GM15510 (cell line): ENCODE results near the gene CNTNAP2.

ENCODE experiments used
- POLR2A ChIP-seq: IDR thresholded peaks from 3 replicates; pipeline ENCODE4 v1.6.1; 2011; ENCODE audit warnings: borderline replicate concordance; ENCODE audit not compliant: insufficient read length; ENCODE audit errors: extremely low read depth

CNTNAP2 gene

DNA sequence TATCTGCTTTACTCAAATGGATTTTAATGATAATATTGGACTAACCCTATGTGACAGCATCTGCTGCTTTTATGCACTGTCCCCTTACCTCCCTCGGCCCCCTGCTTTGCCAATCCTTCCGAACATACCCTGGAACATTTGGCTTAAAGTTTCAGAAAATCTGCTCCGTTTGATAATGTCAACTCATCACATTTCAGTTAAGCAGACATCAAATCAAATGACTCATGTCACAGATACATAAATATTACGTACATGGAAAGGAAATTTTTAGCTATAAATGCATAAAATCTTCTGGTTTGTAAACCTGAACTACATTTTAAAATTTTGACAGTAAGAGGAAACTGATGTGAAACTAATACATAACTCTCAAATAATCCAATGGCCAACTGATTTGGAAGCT, 98.2 kb downstream of the CNTNAP2 start:
- TF ChIP-seq POLR2A, result no peak

DNA sequence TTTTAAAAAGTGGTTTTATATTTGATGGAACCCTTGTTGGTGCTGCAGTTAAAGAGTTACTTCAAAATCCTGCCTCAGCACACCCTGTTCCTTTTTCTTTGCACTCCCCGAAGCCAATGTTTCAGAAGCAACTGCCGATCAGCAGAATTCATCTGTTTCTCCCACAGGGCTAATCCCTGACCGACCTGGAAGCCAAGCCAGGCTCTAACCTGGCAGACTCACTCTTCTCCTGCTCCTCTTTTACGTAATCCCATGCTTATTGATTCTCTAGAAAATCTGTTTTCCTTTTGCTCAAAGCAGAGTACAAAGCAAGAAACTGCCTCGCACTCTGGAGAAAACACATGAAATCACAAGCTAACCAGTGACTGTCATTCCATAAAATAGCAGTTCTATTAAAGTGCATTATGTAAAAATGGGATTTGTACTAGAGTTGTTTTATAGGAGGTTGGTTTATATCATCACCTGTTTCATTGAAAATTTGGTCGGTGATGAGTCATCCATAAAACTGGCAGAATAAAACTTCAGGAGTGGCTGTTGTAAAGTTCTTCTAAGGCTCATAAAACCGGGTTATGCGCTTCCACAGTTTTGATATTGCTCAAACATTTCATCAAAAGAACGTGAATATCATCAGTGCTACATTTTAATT, 99.9 kb downstream of the CNTNAP2 start:
- TF ChIP-seq POLR2A, result no peak

DNA sequence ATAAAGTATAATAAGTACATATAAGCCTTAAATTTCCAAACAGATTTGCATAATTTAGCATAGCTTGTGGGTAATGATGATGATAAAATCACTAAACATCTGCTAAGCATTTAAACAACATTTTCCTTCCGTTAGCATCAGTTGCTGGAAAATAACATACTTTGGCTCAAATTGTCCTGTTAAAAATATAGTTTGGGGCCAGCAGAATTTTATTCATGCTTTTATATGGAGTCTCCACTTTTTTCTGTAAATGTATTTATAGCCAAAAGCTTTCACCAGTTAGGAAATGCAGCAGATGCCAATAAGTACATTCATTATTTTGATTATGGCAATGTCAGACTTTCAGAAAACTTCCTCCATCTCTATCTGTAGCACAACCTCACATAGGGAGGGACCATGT, 107.2 kb downstream of the CNTNAP2 start:
- no peak for TF ChIP-seq POLR2A

DNA sequence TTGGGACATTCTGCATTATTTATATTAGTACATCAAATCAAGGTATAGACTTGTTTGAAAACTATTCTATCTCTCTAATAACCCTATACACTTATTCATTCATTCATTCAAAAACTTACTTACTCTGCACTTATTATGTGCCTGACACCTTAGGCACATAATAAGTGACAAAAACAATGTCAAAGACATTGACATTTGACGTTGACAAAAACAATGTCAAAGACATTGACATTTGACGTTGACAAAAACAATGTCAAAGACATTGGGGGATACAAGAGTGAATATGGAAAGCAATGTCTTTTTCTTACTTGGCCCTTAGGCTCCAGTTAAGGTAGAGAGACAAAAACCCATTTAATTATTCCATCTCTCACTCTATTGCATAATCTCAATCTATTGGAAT, 116.0 kb downstream of the CNTNAP2 start:
- no peak for TF ChIP-seq POLR2A

DNA sequence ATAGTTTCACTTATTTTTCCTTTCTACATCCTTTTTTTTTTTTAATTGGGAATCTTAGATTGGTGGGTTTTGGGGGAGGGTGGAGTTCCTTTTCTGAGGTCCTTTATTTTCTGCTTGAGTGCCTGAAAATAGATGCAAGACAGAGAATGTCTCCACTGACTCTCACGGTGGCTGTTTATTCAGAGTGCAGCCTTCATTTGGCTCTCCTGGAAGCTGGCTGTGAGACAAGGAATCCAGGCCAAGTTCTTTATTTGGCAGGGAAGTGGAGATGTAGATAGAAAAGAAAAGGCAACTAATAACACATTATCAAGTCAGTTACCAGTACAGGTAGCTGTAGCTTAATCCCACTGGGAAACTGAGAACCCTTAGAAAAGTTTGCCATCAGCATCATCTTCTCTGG, 118.6 kb downstream of the CNTNAP2 start:
- no peak for TF ChIP-seq POLR2A

DNA sequence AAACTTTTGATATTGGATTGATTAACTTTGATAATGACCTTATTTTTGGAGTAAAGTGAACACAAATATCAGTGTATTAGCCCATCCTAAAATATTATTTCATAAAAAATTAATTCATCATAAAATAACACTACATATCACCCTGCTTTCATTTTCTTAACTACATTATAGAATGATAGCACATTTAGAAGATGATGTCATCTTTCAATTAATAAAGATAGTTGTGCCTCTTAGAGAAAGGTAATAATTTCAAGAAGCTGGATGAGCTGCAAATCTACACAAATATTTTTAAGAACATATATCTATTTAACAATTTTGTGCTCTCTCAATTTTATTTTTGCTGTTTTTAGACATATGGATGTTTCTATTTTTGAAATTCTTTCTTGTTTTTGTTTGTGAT, 126.1 kb downstream of the CNTNAP2 start:
- no peak for TF ChIP-seq POLR2A

DNA sequence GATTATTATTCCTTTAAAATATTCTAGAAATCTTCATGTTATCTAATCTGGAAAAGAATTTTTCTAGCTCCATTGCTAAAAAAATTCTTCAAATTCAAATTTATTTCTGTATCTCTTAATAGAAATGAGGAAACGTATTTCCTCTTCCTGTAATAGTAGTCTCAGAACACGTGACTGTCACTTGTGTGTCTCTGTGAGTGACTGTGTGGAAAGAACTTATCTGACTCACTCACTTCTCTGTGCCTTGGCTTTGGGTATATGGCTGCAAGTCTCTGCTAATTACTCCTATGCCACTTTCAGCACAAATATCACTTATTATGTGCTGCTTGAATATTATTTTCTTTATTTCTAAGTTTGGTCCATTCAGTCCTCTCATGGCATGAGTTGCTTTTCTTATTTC, 132.7 kb downstream of the CNTNAP2 start:
- no peak for TF ChIP-seq POLR2A

DNA sequence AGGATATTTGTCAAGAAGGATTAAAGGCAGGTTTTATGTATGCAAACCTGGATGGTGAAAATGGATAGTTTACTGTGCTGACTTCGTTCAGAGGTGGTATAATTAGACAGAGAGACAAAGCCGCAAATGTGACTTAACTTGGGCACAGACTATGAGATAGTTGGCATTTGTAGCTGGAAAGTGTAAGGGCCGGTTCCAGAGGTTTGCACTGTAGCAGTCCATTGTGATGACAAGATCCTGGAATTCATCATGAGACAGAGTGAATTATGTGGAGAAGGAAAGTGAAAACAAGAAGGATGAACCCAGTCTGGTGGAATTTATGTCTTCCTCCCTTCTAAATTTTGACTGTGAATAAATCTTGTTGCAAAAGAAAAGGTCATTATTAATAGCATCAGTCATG, 139.0 kb downstream of the CNTNAP2 start:
- no peak for TF ChIP-seq POLR2A

DNA sequence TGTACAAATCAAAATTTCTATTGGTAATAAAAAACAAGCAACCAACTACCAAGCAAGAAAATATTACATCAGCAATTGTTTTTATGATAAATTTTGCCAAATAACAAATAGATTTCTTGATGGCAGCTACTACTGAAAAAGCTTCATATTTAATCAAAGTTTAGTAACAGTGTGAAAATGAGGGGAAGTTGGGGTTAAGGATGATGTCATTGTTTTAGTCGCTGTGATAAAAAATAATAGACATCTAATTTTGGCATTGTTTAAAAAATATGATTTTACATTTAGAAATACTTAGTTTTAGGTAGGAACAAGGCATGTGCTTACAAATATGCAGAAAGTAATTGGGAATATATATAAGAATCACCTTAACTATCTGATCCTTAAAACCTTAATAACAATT, 145.9 kb downstream of the CNTNAP2 start:
- no peak for TF ChIP-seq POLR2A

DNA sequence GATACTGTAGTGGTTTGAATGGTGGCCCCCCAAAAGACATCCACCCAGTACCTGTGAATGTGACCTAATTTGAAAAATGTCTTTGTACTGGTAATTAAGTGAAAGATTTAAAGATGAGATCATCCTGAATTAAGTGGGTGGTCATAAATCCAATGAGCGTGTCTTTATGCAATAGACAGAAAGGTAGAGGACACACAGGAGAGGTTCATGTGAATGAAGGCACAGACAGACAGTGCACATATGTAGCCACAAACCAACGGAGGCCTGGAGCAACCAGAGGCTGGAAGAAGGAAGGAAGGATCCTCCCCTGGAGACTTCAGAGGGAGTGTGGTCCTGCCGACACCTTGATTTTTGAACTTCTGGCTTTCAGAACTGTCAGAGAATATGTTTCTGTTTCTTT, 160.3 kb downstream of the CNTNAP2 start:
- TF ChIP-seq POLR2A, result no peak

DNA sequence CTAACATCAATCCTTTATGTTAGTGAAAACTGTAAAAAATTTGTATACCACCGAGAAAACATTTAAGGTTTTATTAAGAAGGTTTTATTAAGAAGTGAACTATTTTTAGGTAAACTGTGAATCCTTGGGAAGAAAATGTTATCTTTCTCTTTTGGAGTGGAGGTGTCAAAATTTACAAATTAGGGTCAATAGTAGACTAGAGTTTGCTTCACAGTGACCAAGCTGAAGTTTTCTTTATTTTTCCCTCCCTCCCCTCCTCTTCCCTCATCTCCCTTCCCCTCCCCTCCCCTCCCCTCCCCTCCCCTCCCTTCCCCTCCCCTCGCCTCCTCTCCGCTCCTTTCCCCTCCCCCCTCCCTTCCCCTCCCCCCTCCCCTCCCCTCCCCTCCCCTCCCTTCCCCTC, 168.8 kb downstream of the CNTNAP2 start:
- TF ChIP-seq POLR2A, result no peak

DNA sequence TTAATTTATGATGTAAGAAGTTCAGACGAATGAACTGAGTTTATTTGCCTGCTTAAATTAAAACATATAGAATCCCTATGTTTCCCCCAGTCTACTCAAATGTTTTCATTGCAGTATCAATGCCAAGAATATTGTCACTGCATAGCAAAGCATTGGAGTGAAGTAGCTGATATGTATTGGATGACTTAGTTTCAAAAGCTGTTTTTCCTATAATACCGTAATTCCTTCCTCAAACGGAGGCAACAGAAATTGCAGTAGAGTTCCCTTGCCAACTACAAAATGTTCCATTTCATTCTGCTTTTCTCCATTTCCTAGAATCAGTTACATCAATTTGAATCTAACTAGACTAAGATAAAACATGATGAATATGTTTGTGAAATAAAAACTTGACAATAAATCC, 174.1 kb downstream of the CNTNAP2 start:
- no peak for TF ChIP-seq POLR2A

DNA sequence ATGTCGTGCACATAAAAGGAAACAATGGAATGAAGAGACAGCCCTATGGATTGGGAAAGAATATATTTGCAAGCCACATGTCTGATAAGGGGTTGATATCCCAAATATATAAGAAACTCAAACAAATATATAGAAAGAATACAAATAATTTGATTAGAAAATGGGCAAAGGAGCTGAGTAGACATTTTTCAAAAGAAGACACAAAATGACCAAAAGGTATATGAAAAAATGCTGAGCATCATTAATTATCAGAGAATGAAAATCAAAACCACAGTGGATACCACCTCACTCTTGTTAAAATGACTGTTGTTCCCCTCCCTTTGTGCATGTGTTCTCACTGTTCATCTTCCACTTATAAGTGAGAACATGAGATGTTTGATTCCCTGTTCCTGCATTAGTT, 175.3 kb downstream of the CNTNAP2 start:
- no peak for TF ChIP-seq POLR2A

DNA sequence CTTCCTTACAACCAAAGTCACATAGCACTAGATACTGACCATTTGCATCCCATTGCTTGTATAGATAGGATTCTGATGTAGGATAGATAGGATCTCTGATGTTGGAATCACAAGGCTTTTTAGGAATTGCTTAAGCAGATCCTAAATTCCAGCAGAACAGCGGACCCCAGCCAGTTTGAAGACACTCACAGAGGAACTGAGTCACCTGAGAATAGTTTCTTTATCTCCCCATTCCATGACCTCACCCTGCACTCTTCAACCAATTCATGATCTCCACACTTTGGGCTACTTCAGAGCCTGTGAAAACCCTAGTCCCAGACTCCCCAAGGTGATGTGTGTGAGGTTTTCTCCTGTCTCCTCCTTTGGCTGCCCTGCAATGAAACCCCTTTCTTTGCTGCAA, 179.4 kb downstream of the CNTNAP2 start:
- TF ChIP-seq POLR2A, result no peak

DNA sequence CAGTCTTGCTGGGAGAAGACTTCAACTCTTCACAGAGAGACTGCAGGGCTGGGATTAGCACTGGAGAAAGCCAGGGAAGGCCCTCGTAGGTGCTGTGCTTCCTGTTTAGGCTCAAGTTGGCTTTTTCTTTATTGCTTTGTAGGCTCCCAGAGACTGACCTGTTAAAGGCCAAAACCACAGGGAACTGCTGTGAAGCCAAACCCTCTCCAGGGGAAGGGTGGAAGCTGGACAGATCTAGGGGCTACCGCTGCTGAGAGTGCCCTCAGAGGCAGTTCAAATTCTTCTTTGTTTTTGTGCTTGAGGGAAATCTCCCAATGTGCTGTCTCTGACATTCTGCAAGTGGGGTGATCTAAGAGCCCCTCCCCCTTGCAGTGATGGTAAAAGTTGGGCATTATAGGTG, 198.4 kb downstream of the CNTNAP2 start:
- TF ChIP-seq POLR2A, result no peak

DNA sequence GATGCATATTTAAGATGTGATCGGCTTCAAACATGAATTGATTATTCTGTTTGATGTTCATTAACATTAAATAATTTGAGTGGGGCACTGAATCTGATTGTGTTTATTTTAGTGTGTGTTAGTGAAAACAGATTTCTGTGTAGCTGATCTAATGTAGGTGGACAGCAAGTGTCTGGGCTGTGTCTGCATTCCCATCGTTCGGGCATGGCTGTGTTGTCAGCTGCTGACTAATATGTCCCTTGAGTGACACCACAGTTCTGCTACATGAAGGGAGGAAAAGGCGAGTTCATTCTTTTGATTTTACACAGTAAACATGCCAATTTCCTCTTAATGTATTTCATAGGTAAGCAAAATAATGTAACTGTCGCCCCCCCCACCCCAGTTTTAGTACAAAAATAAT, 203.0 kb downstream of the CNTNAP2 start:
- no peak for TF ChIP-seq POLR2A

DNA sequence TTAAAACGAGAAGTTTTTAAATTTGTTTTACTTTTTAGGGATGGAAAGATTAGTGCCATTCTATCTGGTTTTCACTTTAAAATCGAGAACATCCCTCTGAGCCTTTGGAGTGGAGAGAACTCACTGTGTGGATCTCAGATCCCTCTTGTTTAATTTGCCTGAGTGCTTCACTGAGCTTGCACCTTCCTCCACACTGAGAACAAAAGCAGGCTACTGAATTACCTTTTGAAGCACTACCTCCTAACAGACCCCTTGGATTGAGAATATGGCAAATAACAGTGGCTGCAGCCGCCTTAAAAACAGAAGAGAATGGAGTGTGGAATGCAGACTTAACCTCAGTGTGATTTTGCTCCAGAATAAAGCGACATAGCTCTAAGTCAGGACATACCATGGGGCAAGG, 204.7 kb downstream of the CNTNAP2 start:
- TF ChIP-seq POLR2A, result no peak

DNA sequence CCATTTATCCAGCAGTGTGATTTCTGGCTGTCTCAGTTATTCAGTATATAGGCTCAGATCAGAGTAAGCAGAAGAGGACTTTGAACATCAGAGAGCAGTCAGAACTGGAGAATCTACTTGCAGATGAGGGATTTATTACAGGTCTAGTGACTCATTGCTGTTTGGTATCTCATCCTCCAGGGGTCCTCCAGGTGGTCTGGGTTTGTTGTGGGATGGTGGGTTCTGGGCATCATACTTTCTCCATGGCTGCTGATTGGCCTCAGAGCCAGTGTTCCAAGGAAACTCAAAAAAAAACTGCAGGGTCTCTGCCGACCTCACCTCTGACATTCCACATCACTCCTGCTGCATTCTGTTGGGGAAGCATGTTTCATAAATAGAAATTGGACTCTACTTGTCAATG, 214.8 kb downstream of the CNTNAP2 start:
- no peak for TF ChIP-seq POLR2A

DNA sequence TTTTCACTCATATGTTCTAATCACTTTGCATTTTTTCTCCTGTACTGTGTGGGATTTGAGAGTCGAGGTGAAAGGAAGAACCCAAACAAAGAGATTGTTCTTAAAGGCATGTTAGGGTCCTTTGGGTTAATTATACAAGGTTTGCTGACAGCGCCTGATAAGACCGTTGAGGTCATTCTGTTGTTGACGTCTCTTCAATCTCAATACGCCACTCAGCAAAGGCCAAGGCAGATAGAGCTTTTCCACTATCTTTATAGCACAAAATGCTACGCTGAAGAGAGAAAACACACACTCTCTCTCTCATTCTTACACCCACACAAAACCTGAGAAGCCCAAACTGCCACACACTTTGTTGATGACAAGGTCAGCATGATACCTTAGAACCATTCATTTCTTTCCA, 228.7 kb downstream of the CNTNAP2 start:
- TF ChIP-seq POLR2A, result no peak

DNA sequence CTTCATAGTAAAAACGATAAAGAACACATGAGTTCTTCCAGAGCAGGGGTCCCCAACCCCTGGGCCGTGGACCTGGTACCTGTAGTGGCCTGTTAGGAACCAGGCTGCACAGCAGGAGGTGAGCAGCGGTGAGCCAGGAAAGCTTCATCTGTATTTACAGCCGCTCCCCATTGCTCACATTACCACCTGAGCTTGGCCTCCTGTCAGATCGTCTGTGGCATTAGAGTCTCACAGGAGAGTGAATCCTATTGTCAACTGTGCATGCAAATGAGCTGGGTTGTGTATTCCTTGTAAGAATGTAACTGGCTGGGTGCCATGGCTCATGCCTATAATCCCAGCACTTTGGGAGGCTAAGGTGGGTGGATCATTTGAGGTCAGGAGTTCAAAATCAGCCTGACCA, 229.5 kb downstream of the CNTNAP2 start:
- no peak for TF ChIP-seq POLR2A
